Trophoblast cell (in vitro differentiated cells and primary cell): Measurements from ENCODE around the gene KCNMA1.

Source experiments
- DNase-seq, 2 donors: peaks; one replicate each; pipeline ENCODE4 v3.0.0-alpha.2; 2016
- H2AFZ ChIP-seq: 2 replicates; pipeline ENCODE4 v1.6.1; 2013; ENCODE audit warnings: low read length, moderate library complexity, mild to moderate bottlenecking; ENCODE audit not compliant: insufficient read depth, poor library complexity
- H2AK5ac ChIP-seq: 2 replicates; pipeline ENCODE4 v1.6.1; 2013; ENCODE audit warnings: mild to moderate bottlenecking, low read length
- H2BK120ac ChIP-seq: 2 replicates; pipeline ENCODE4 v1.6.1; 2013; ENCODE audit warnings: low read length, mild to moderate bottlenecking, moderate library complexity; ENCODE audit not compliant: insufficient read depth, poor library complexity
- H2BK12ac ChIP-seq: 2 replicates; pipeline ENCODE4 v1.6.1; 2013; ENCODE audit warnings: mild to moderate bottlenecking, low read length, moderate library complexity
- H2BK5ac ChIP-seq: 2 replicates; pipeline ENCODE4 v1.6.1; 2013; ENCODE audit warnings: low read length, low read depth, moderate library complexity, mild to moderate bottlenecking; ENCODE audit not compliant: poor library complexity
- H3K14ac ChIP-seq: 2 replicates; pipeline ENCODE4 v1.6.1; 2013; ENCODE audit warnings: mild to moderate bottlenecking, low read length
- H3K18ac ChIP-seq: 2 replicates; pipeline ENCODE4 v1.6.1; 2013; ENCODE audit warnings: mild to moderate bottlenecking, low read length
- H3K23ac ChIP-seq: 2 replicates; pipeline ENCODE4 v1.6.1; 2013; ENCODE audit warnings: low read length
- H3K27ac ChIP-seq: 2 replicates; pipeline ENCODE4 v1.5.1; 2013; ENCODE audit warnings: low read depth, mild to moderate bottlenecking, inconsistent platforms, low read length, moderate library complexity
- H3K27me3 ChIP-seq: 2 replicates; pipeline ENCODE4 v1.6.1; 2013; ENCODE audit warnings: inconsistent platforms, mild to moderate bottlenecking, low read length, moderate library complexity; ENCODE audit not compliant: insufficient read depth
- H3K36me3 ChIP-seq, 2 experiments: 1 replicate in 1 of 2; 2 replicates in 1 of 2; pipeline ENCODE4 v1.6.1; 2013; ENCODE audit warnings: low read length in 2 of 2, mild to moderate bottlenecking in 2 of 2, moderate library complexity in 1 of 2; ENCODE audit not compliant: insufficient read depth in 2 of 2, control insufficient read depth in 1 of 2
- H3K4ac ChIP-seq: 2 replicates; pipeline ENCODE4 v1.6.1; 2013; ENCODE audit warnings: low read depth, mild to moderate bottlenecking, low read length, moderate library complexity
- H3K4me1 ChIP-seq, 2 experiments: 1 replicate in 1 of 2; 2 replicates in 1 of 2; pipeline ENCODE4 v1.6.1; 2013; ENCODE audit warnings: low read length in 2 of 2, mild to moderate bottlenecking in 2 of 2, moderate library complexity in 1 of 2; ENCODE audit not compliant: insufficient read depth in 2 of 2, control insufficient read depth in 1 of 2
- H3K4me2 ChIP-seq: 2 replicates; pipeline ENCODE4 v1.6.1; 2013; ENCODE audit warnings: inconsistent platforms, mild to moderate bottlenecking, low read length, moderate library complexity
- H3K4me3 ChIP-seq: 2 replicates; pipeline ENCODE4 v1.5.1; 2013; ENCODE audit warnings: mild to moderate bottlenecking, low read depth, low read length, inconsistent platforms
- H3K79me1 ChIP-seq: one replicate; pipeline ENCODE4 v1.6.1; 2013; ENCODE audit warnings: low read length
- H3K79me2 ChIP-seq: 2 replicates; pipeline ENCODE4 v1.6.1; 2013; ENCODE audit warnings: low read length, mild to moderate bottlenecking; ENCODE audit not compliant: control insufficient read depth, insufficient read depth, poor library complexity
- H3K9ac ChIP-seq: 2 replicates; pipeline ENCODE4 v1.6.1; 2013; ENCODE audit warnings: mild to moderate bottlenecking, low read length
- H3K9me3 ChIP-seq: 2 replicates; pipeline ENCODE4 v1.6.1; 2013; ENCODE audit warnings: low read depth, mild to moderate bottlenecking, control low read depth, inconsistent platforms, low read length; ENCODE audit not compliant: insufficient read depth
- H4K12ac ChIP-seq: 2 replicates; pipeline ENCODE4 v1.6.1; 2013; ENCODE audit warnings: low read depth, mild to moderate bottlenecking, low read length, moderate library complexity
- H4K8ac ChIP-seq: 2 replicates; pipeline ENCODE4 v1.6.1; 2013; ENCODE audit warnings: low read depth, mild to moderate bottlenecking, low read length, moderate library complexity
- H4K91ac ChIP-seq: one replicate; pipeline ENCODE4 v1.6.1; 2013; ENCODE audit warnings: low read depth, mild to moderate bottlenecking, low read length, moderate library complexity
- WGBS: extraction: QIAGEN DNeasy Blood & Tissue Kit; methylation state at CpG from one replicate; pipeline ENCODE4 v1.1.7; 2013; ENCODE audit warnings: missing lambda C conversion rate; ENCODE audit not compliant: insufficient read length, insufficient coverage; ENCODE audit errors: extremely low coverage; 5-methylcytosine and 5-hydroxymethylcytosine counted together

Gene KCNMA1

DNA sequence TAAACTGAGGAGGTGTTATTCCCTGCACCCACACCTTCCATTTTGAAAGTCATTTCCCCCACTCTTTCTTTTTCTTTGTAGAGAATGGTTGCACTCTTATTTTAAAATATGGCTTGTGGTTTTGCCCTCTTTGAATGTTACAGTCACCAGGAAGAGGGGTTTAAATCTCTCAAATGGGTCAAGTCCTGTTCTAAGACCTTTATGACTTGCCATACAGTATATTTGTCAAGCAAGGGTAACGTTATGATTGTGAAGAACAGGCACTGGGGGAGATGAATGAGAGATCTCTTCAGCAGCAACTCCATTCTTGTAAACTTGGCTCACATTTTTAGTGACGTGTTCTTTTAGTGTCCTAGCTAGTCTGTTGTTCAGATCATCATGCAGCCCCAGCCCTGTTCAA is 634.7 kb downstream of the KCNMA1 start:
- H3K27me3 ChIP-seq, result no peaks in the 10 kb centered on the region
- H2AK5ac ChIP-seq, result no peak overlapping the region
- no peak overlapping the region for H3K27ac ChIP-seq
- WGBS, result no CpG with 5 or more reads among the region's 2 CpGs
- no peak overlapping the region for H3K14ac ChIP-seq
- H2AFZ ChIP-seq, result no peak overlapping the region
- H3K36me3 ChIP-seq, result peaks cover 4 to 9% of the 10 kb centered on the region in 2 experiments
- H4K8ac ChIP-seq, result no peak overlapping the region
- H3K4ac ChIP-seq, result no peak overlapping the region
- H3K4me2 ChIP-seq, result no peak overlapping the region
- H4K12ac ChIP-seq, result no peak overlapping the region
- H3K4me1 ChIP-seq, result no peaks in the 10 kb centered on the region
- DNase-seq, result no peak
- H2BK5ac ChIP-seq, result no peak overlapping the region
- H4K91ac ChIP-seq, result no peak overlapping the region
- no peaks in the 10 kb centered on the region for H3K79me2 ChIP-seq
- no peaks in the 10 kb centered on the region for H3K79me1 ChIP-seq
- no peak overlapping the region for H3K9ac ChIP-seq
- no peak overlapping the region for H2BK12ac ChIP-seq
- peaks cover 1% of the 10 kb centered on the region for H3K9me3 ChIP-seq
- H2BK120ac ChIP-seq, result no peak overlapping the region
- H3K4me3 ChIP-seq, result no peak overlapping the region
- H3K18ac ChIP-seq, result no peak overlapping the region
- no peak overlapping the region for H3K23ac ChIP-seq

DNA sequence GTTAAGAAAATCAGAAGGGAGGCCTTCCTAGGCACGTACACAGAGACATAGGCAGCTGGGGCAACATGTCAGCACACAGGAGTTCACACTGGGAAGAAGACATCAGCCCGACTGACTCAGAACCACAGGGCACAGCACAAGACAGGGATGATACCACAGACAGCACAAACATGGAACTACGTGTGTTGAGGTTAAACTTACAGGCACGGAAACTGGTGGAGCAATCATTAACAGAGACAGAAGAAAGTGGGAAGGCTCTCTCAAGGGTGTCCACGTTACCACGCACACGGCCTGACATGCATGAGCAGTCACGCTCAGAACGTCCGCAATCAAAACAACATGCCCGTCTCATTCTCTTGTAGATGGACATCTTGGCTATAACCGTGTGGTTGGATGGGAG is 636.4 kb downstream of the KCNMA1 start:
- no CpG with 5 or more reads among the region's 12 CpGs for WGBS
- no peak for DNase-seq
- no peak overlapping the region for H4K91ac ChIP-seq
- no peaks in the 10 kb centered on the region for H3K79me1 ChIP-seq
- no peaks in the 10 kb centered on the region for H3K9me3 ChIP-seq
- H3K9ac ChIP-seq, result no peak overlapping the region
- no peak overlapping the region for H3K14ac ChIP-seq
- H3K27ac ChIP-seq, result no peak overlapping the region
- H3K23ac ChIP-seq, result no peak overlapping the region
- H4K12ac ChIP-seq, result no peak overlapping the region
- no peak overlapping the region for H2BK5ac ChIP-seq
- H2AFZ ChIP-seq, result no peak overlapping the region
- no peaks in the 10 kb centered on the region for H3K79me2 ChIP-seq
- H2BK12ac ChIP-seq, result no peak overlapping the region
- no peaks in the 10 kb centered on the region for H3K27me3 ChIP-seq
- H3K4ac ChIP-seq, result no peak overlapping the region
- no peak overlapping the region for H2AK5ac ChIP-seq
- H2BK120ac ChIP-seq, result no peak overlapping the region
- H3K4me1 ChIP-seq, result no peaks in the 10 kb centered on the region
- H4K8ac ChIP-seq, result no peak overlapping the region
- H3K4me2 ChIP-seq, result no peak overlapping the region
- no peak overlapping the region for H3K4me3 ChIP-seq
- peaks cover 2 to 6% of the 10 kb centered on the region in 2 experiments for H3K36me3 ChIP-seq
- no peak overlapping the region for H3K18ac ChIP-seq

DNA sequence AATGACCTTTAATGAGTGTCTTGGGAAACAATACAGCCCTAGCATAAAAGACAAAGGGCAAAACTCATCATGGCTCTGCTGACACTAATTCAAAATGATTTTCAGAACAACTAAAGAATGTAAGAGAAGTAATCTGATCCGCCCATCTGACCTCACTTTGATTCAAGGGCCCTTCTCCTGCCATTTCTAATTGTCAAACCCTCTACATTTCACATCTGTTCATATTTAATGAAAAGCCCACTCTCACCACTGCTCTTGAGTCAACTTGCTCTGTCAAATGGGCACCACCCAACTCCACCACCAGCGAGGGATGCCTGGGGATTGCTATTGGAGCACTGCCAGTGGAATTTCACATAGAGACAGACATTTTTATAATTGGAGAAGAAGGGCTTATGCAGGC is 639.2 kb downstream of the KCNMA1 start:
- Histone ChIP-seq H3K79me1 (no peaks in the 10 kb centered on the region), H4K12ac (no peak overlapping the region), H3K14ac (no peak overlapping the region), H2BK120ac (no peak overlapping the region), H3K18ac (no peak overlapping the region), H3K9me3 (peaks cover 3% of the 10 kb centered on the region), H3K4me2 (no peak overlapping the region), H3K79me2 (no peaks in the 10 kb centered on the region), H2BK12ac (no peak overlapping the region), H3K9ac (no peak overlapping the region), H2AK5ac (no peak overlapping the region), H3K23ac (no peak overlapping the region), H4K8ac (no peak overlapping the region), H3K27me3 (no peaks in the 10 kb centered on the region), H3K4me1 (no peaks in the 10 kb centered on the region), H3K4me3 (no peak overlapping the region), H3K36me3 (peaks cover 2 to 14% of the 10 kb centered on the region in 2 experiments), H3K4ac (no peak overlapping the region), H4K91ac (no peak overlapping the region), H2AFZ (no peak overlapping the region), H3K27ac (no peak overlapping the region), H2BK5ac (no peak overlapping the region)
- no CpG with 5 or more reads among the region's 2 CpGs for WGBS
- DNase-seq, result no peak

DNA sequence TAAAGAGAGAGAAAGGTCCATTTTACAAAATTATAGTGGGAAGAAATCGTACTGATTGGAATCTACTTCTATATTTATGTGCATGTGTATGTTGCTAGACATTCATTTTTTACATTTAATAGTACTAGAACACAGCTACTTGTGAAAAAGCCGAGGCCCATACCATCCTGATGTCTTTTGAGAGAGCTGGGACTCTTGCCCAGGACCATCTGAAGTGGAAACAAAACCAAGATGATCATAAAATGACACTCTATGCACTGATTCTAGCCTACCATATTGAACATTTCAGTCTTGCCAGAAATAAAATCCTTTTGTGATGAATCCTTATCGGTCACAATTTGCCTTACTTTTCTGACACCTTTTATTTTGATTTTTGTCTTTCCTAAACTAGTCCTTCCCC is 640.0 kb downstream of the KCNMA1 start:
- no peaks in the 10 kb centered on the region for H3K79me1 ChIP-seq
- no peak overlapping the region for H3K23ac ChIP-seq
- peaks cover 2 to 14% of the 10 kb centered on the region in 2 experiments for H3K36me3 ChIP-seq
- H4K91ac ChIP-seq, result no peak overlapping the region
- no peak overlapping the region for H3K18ac ChIP-seq
- no peaks in the 10 kb centered on the region for H3K4me1 ChIP-seq
- H3K14ac ChIP-seq, result no peak overlapping the region
- no peak overlapping the region for H2BK5ac ChIP-seq
- DNase-seq, result no peak
- peaks cover 3% of the 10 kb centered on the region for H3K9me3 ChIP-seq
- H3K27me3 ChIP-seq, result no peaks in the 10 kb centered on the region
- H2BK120ac ChIP-seq, result no peak overlapping the region
- H3K4me3 ChIP-seq, result no peak overlapping the region
- no peak overlapping the region for H2BK12ac ChIP-seq
- H3K4ac ChIP-seq, result no peak overlapping the region
- no CpG with 5 or more reads among the region's 3 CpGs for WGBS
- H4K12ac ChIP-seq, result no peak overlapping the region
- H3K79me2 ChIP-seq, result no peaks in the 10 kb centered on the region
- H3K4me2 ChIP-seq, result no peak overlapping the region
- H2AFZ ChIP-seq, result no peak overlapping the region
- no peak overlapping the region for H3K9ac ChIP-seq
- H2AK5ac ChIP-seq, result no peak overlapping the region
- H4K8ac ChIP-seq, result no peak overlapping the region
- no peak overlapping the region for H3K27ac ChIP-seq
